Measurements from ENCODE around the gene TIMM22.
A peak's percentile ranks its signal among the peaks of the same experiment; 100 is the strongest.
"Not testable (repeated sequence)": the region's sequence is repeated elsewhere in the genome, so short reads cannot be mapped to it uniquely, and the experiment has no call there.

The TIMM22 gene

GRCh38 chr17:973053-973452, 23.9 kb upstream of the TIMM22 start:
- 88% methylated on average over 12 of the region's 12 CpGs for WGBS
- H3K4me3 ChIP-seq (ENCODE audit: low read length) = no peak overlapping the region
- H3K4me1 ChIP-seq (ENCODE audit: insufficient read depth, low read length) = peaks cover 48% of the 10 kb centered on the region
- H3K27me3 ChIP-seq (ENCODE audit: insufficient read depth, low read length) = no peaks in the 10 kb centered on the region
- H3K9me3 ChIP-seq (ENCODE audit: insufficient read depth, low read depth, low read length) = no peaks in the 10 kb centered on the region
- no peaks in the 10 kb centered on the region for H3K36me3 ChIP-seq (ENCODE audit: insufficient read depth, low read length)
- no peak overlapping the region for H3K27ac ChIP-seq (ENCODE audit: low read depth, low read length)
- H3K9ac ChIP-seq (ENCODE audit: low read depth, low read length) = no peak overlapping the region

- peaks cover 37% of the 10 kb centered on the region for H3K4me1 ChIP-seq (ENCODE audit: insufficient read depth, low read length)
- H3K27me3 ChIP-seq (ENCODE audit: insufficient read depth, low read length); H3K36me3 ChIP-seq (ENCODE audit: insufficient read depth, low read length); H3K4me3 ChIP-seq (ENCODE audit: low read length); H3K27ac ChIP-seq (ENCODE audit: low read depth, low read length); H3K9ac ChIP-seq (ENCODE audit: low read depth, low read length); H3K9me3 ChIP-seq (ENCODE audit: insufficient read depth, low read depth, low read length): not testable (repeated sequence)
- 90% methylated on average over 2 of the region's 2 CpGs for WGBS
Measured at GRCh38 chr17:974778-975177, 22.2 kb upstream of the TIMM22 start.

- H3K27me3 ChIP-seq (ENCODE audit: insufficient read depth, low read length) = no peaks in the 10 kb centered on the region
- H3K4me1 ChIP-seq (ENCODE audit: insufficient read depth, low read length) = peaks cover 33% of the 10 kb centered on the region
- WGBS = 81% methylated on average over 5 of the region's 5 CpGs
- H3K27ac ChIP-seq (ENCODE audit: low read depth, low read length) = no peak overlapping the region
- H3K4me3 ChIP-seq (ENCODE audit: low read length) = no peak overlapping the region
- H3K9ac ChIP-seq (ENCODE audit: low read depth, low read length) = no peak overlapping the region
- H3K36me3 ChIP-seq (ENCODE audit: insufficient read depth, low read length) = no peaks in the 10 kb centered on the region
- H3K9me3 ChIP-seq (ENCODE audit: insufficient read depth, low read depth, low read length) = no peaks in the 10 kb centered on the region
Measured at GRCh38 chr17:975371-975915, 21.5 kb upstream of the TIMM22 start.

GRCh38 chr17:976312-976711, 20.6 kb upstream of the TIMM22 start:
- no peak overlapping the region for H3K27ac ChIP-seq (ENCODE audit: low read depth, low read length)
- no peak overlapping the region for H3K4me3 ChIP-seq (ENCODE audit: low read length)
- no peak overlapping the region for H3K9ac ChIP-seq (ENCODE audit: low read depth, low read length)
- no peaks in the 10 kb centered on the region for H3K9me3 ChIP-seq (ENCODE audit: insufficient read depth, low read depth, low read length)
- peaks cover 29% of the 10 kb centered on the region for H3K4me1 ChIP-seq (ENCODE audit: insufficient read depth, low read length)
- no peaks in the 10 kb centered on the region for H3K36me3 ChIP-seq (ENCODE audit: insufficient read depth, low read length)
- no peaks in the 10 kb centered on the region for H3K27me3 ChIP-seq (ENCODE audit: insufficient read depth, low read length)
- WGBS = 89% methylated on average over 5 of the region's 6 CpGs

- Histone ChIP-seq H3K36me3 (ENCODE audit: insufficient read depth, low read length) (no peaks in the 10 kb centered on the region), H3K9ac (ENCODE audit: low read depth, low read length) (peak overlapping the region; percentile 88; the same call in 1 of the 2 replicates), H3K4me3 (ENCODE audit: low read length) (peak overlapping the region; percentile 77), H3K27ac (ENCODE audit: low read depth, low read length) (no peak overlapping the region), H3K27me3 (ENCODE audit: insufficient read depth, low read length) (no peaks in the 10 kb centered on the region), H3K9me3 (ENCODE audit: insufficient read depth, low read depth, low read length) (no peaks in the 10 kb centered on the region), H3K4me1 (ENCODE audit: insufficient read depth, low read length) (peaks cover 29% of the 10 kb centered on the region)
- 30% methylated on average over 6 of the region's 6 CpGs for WGBS
Measured at GRCh38 chr17:977166-977565, 19.8 kb upstream of the TIMM22 start.

GRCh38 chr17:978103-979093, 18.5 kb upstream of the TIMM22 start:
- H3K36me3 ChIP-seq (ENCODE audit: insufficient read depth, low read length) = no peaks in the 10 kb centered on the region
- H3K27me3 ChIP-seq (ENCODE audit: insufficient read depth, low read length) = no peaks in the 10 kb centered on the region
- peak overlapping the region; percentile 77 for H3K4me3 ChIP-seq (ENCODE audit: low read length)
- H3K27ac ChIP-seq (ENCODE audit: low read depth, low read length) = peak overlapping the region; percentile 81; the same call in 1 of the 2 replicates
- under 1% methylated on average over 65 of the region's 72 CpGs for WGBS
- H3K4me1 ChIP-seq (ENCODE audit: insufficient read depth, low read length) = peaks cover 29% of the 10 kb centered on the region
- H3K9me3 ChIP-seq (ENCODE audit: insufficient read depth, low read depth, low read length) = no peaks in the 10 kb centered on the region
- peak overlapping the region; percentile 88 for H3K9ac ChIP-seq (ENCODE audit: low read depth, low read length)

- Histone ChIP-seq H3K27ac (ENCODE audit: low read depth, low read length) (peak overlapping the region; percentile 75; the same call in 1 of the 2 replicates), H3K4me1 (ENCODE audit: insufficient read depth, low read length) (peaks cover 29% of the 10 kb centered on the region), H3K9ac (ENCODE audit: low read depth, low read length) (peak overlapping the region; percentile 82), H3K36me3 (ENCODE audit: insufficient read depth, low read length) (no peaks in the 10 kb centered on the region), H3K4me3 (ENCODE audit: low read length) (peak overlapping the region; percentile 88), H3K27me3 (ENCODE audit: insufficient read depth, low read length) (no peaks in the 10 kb centered on the region), H3K9me3 (ENCODE audit: insufficient read depth, low read depth, low read length) (no peaks in the 10 kb centered on the region)
- under 1% methylated on average over 37 of the region's 42 CpGs for WGBS
Measured at GRCh38 chr17:979212-979538, 17.8 kb upstream of the TIMM22 start.

- peak within 1 kb of the TSS; percentile 88 for H3K4me3 ChIP-seq (ENCODE audit: low read length)
- no peaks in the 10 kb centered on the region for H3K36me3 ChIP-seq (ENCODE audit: insufficient read depth, low read length)
- no peaks in the 10 kb centered on the region for H3K9me3 ChIP-seq (ENCODE audit: insufficient read depth, low read depth, low read length)
- WGBS = 1% methylated on average over 92 of the region's 94 CpGs
- H3K9ac ChIP-seq (ENCODE audit: low read depth, low read length) = peak within 1 kb of the TSS; percentile 88
- H3K27me3 ChIP-seq (ENCODE audit: insufficient read depth, low read length) = no peaks in the 10 kb centered on the region
- peak within 1 kb of the TSS; percentile 81 for H3K27ac ChIP-seq (ENCODE audit: low read depth, low read length)
- peaks cover 29% of the 10 kb centered on the region for H3K4me1 ChIP-seq (ENCODE audit: insufficient read depth, low read length)
Measured at GRCh38 chr17:979539-980405, 17.2 kb upstream of the TIMM22 start, which contains the start of gene NXN. Gene NXN (minus strand): TSS chr17:979776.

- WGBS = 44% methylated on average over 42 of the region's 43 CpGs
- H3K27ac ChIP-seq (ENCODE audit: low read depth, low read length) = peak overlapping the region; percentile 28
- H3K36me3 ChIP-seq (ENCODE audit: insufficient read depth, low read length) = no peaks in the 10 kb centered on the region
- H3K4me3 ChIP-seq (ENCODE audit: low read length) = peak overlapping the region; percentile 64
- H3K27me3 ChIP-seq (ENCODE audit: insufficient read depth, low read length) = no peaks in the 10 kb centered on the region
- peak overlapping the region; percentile 57 for H3K9ac ChIP-seq (ENCODE audit: low read depth, low read length)
- H3K9me3 ChIP-seq (ENCODE audit: insufficient read depth, low read depth, low read length) = no peaks in the 10 kb centered on the region
- H3K4me1 ChIP-seq (ENCODE audit: insufficient read depth, low read length) = peaks cover 23% of the 10 kb centered on the region
Measured at GRCh38 chr17:980406-981291, 16.3 kb upstream of the TIMM22 start.

- peaks cover 17% of the 10 kb centered on the region for H3K4me1 ChIP-seq (ENCODE audit: insufficient read depth, low read length)
- no peaks in the 10 kb centered on the region for H3K27me3 ChIP-seq (ENCODE audit: insufficient read depth, low read length)
- H3K27ac ChIP-seq (ENCODE audit: low read depth, low read length) = no peak overlapping the region
- no peaks in the 10 kb centered on the region for H3K36me3 ChIP-seq (ENCODE audit: insufficient read depth, low read length)
- WGBS = 36% methylated on average over 10 of the region's 10 CpGs
- no peak overlapping the region for H3K9ac ChIP-seq (ENCODE audit: low read depth, low read length)
- H3K9me3 ChIP-seq (ENCODE audit: insufficient read depth, low read depth, low read length) = no peaks in the 10 kb centered on the region
- H3K4me3 ChIP-seq (ENCODE audit: low read length) = no peak overlapping the region
Measured at GRCh38 chr17:981292-981658, 15.7 kb upstream of the TIMM22 start.
